Right cardiac atrium (tissue), 5 donors: Measurements from ENCODE around the gene CRADD. TPM values are rescaled to one million over a fixed set of nuclear protein-coding genes. Genes with fewer than 3 reads are reported as not detected.

Experiments
- ATAC-seq, 2 donors: fragments of 200-7000 bp; cut with Tn5 transposase; one replicate each; pipeline versions ENCODE4 v1.8.0 to v1.9.1; 2020; ENCODE audit warnings: moderate library complexity in 2 of 2, mild to moderate bottlenecking in 1 of 2
- DNase-seq, 3 donors: peaks; one replicate each; pipeline ENCODE4 v3.0.0-alpha.2; 2020
- H3K27ac ChIP-seq: one replicate; pipeline ENCODE4 v1.5.1; 2013; ENCODE audit warnings: mild to moderate bottlenecking, low read length, control low read depth, moderate library complexity
- H3K27me3 ChIP-seq: one replicate; pipeline ENCODE4 v1.6.1; 2013; ENCODE audit not compliant: control insufficient read depth, insufficient read depth
- H3K4me1 ChIP-seq: one replicate; pipeline ENCODE4 v1.6.1; 2013; ENCODE audit warnings: low read length; ENCODE audit not compliant: control insufficient read depth, insufficient read depth
- H3K4me3 ChIP-seq: one replicate; pipeline ENCODE4 v1.5.1; 2013; ENCODE audit warnings: low read length, control low read depth
- H3K9me3 ChIP-seq: one replicate; pipeline ENCODE4 v1.6.1; 2013; ENCODE audit warnings: low read length; ENCODE audit not compliant: control insufficient read depth
- WGBS: extraction: QIAGEN DNeasy Blood & Tissue Kit; methylation state at CpG from one replicate; pipeline ENCODE4 v1.1.7; 2013; 5-methylcytosine and 5-hydroxymethylcytosine counted together
- intact Hi-C, 4 donors: fragments of 100-400 bp; cut with DNase I; formaldehyde crosslinking; loops; one replicate each; pipeline versions ENCODE4 v1.11.0 to v1.14.0; 2022 to 2023
- polyA plus RNA-seq: library from polyadenylated mRNA; stranded (reverse); fragments of 200-250 nt; gene quantifications from one replicate; pipeline ENCODE4 v1.2.3, GENCODE V29; 2013
- total RNA-seq, 4 donors: library from RNA; stranded (reverse); fragmentation: NEBNext Ultra II Directional; extraction: Animal tissue kit (Norgen Biotek cat#: 25700); gene quantifications; one replicate each; pipeline ENCODE4 v1.2.1, GENCODE V29; 2021
- donor health status: healthy with polysubstance abuse.
- donor health status: DM: no; HTN: yes; CAD: no.
- donor health status: DM: no; HTN: no; CAD: no.
- donor health status: DM: no; HTN: yes; CAD: no; lungs with severe emphysema.
- donor health status: DM: yes; HTN: yes; CAD: no.

The CRADD gene
- total and polyA plus RNA-seq, 5 donors: 29.1 to 45.7 (median 37.8) TPM

DNA sequence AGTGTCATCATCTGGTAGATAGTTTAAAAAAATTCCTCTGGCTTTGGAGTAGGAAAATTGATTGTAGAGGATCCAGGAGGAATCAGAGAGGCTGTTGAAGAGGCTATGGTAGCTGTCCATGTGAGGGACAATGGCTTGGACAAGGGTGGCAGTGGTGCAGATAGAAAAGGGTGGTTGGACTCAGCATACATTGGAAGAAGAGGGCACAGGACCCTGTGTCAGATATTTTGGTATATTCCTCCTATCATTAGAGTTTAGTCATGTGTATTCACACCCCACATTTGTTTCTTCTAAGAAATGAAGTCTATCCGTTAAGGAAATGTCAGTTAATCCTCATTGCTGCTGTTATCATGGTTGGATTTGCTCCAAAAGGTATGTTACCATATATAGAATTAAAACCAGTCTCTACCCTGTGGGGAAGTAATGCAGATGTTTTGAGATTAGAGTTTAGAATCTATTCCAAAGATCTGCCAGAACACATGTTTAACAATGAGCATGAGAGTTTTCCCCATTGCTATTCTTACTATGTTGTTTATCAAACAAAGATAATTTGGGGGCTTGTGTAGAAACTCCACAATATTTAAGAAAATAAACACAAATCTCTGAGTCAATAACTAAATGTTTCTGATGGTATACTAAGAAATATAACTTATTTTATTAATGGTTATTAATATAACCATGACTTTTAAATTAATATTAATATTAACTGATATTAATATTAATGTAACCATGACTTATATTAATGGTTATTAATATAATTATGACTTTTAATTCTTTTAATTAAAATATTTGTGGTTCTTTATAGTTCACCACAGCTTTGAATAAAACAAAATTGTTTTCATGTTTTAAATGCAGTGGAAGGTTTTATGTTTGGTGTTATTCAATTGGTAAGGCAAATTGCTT, 80.9 kb downstream of the CRADD start:
- Histone ChIP-seq H3K4me3 (no peak overlapping the region), H3K4me1 (peaks cover 12% of the 10 kb centered on the region), H3K27me3 (no peaks in the 10 kb centered on the region), H3K9me3 (no peaks in the 10 kb centered on the region), H3K27ac (no peak overlapping the region)
- intact Hi-C loops: loop anchor here in 1 of 4 donors (10.0 kb wide), 1 partner anchor 217 kb away; no protein-coding TSS in a partner anchor
- ATAC-seq (no peak), DNase-seq (no peak)
- 46% methylated on average over 1 of the region's 1 CpG for WGBS

DNA sequence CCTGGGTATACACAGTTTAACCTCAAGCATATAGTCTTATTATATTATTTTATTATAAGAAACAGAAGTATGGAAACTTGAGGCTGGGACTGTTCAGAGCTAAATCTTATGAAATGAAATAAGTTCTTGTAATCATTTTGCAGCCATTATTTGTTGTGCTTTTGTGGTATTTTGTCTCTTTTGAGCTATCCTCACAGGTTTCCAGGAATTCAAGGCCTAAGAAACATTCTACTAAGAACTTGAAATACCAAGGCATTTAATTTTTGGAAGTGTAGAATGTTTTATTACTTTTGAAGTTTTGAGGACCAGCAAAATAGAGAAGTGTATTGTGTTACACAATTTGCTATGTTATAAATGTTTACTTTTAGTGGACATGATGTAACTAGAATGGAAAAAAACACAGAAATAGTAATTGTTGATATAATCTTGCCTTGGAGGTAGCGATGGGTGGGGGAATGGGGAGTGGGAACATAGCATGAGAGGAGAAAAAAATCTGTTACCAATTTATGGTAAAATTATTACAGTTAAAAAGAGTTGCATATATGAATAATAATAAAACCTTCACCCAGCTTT, 81.7 kb downstream of the CRADD start:
- H3K27ac ChIP-seq: no peak overlapping the region
- no peak for ATAC-seq
- H3K27me3 ChIP-seq: no peaks in the 10 kb centered on the region
- 77% methylated on average over 1 of the region's 1 CpG for WGBS
- H3K4me3 ChIP-seq: no peak overlapping the region
- peaks cover 12% of the 10 kb centered on the region for H3K4me1 ChIP-seq
- H3K9me3 ChIP-seq: no peaks in the 10 kb centered on the region
- DNase-seq: no peak
- intact Hi-C loops: loop anchor here in 1 of 4 donors (10.0 kb wide), 1 partner anchor 216 kb away; no protein-coding TSS in a partner anchor

DNA sequence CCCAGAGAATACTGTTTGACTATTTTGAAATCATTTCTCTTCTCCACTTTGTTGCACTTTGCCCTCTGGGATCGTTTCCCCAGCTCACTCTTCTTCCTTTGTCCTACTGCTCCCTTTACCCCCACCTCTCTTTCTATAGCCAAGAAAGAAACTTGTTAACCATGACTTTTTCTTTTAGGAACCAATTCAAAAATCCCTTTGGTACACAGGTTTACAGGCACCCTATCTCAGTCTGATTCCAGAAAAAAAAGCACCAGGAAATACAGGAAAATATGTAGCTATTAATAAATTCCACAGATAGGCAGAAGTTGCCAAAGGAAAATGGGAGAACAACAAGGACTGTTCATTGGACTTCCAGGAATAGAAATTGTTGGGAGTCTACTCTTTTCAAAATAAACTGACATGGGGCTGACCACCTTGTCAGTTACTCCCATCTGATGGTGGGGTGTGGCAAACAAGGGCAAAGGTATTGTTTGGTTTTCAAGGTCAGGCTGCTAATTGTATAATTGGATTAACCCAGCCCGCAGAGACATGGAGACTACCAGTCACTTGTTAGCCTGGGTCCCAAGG, 82.4 kb downstream of the CRADD start:
- ATAC-seq (no peak), DNase-seq (no peak)
- WGBS: 55% methylated on average over 2 of the region's 2 CpGs
- Histone ChIP-seq H3K9me3 (no peaks in the 10 kb centered on the region), H3K27me3 (no peaks in the 10 kb centered on the region), H3K4me1 (peaks cover 14% of the 10 kb centered on the region), H3K4me3 (no peak overlapping the region), H3K27ac (no peak overlapping the region)
- intact Hi-C loops: loop anchor here in 3 of 4 donors (5.0 to 10.0 kb wide), 4 partner anchors 125 to 345 kb away; no protein-coding TSS in a partner anchor

DNA sequence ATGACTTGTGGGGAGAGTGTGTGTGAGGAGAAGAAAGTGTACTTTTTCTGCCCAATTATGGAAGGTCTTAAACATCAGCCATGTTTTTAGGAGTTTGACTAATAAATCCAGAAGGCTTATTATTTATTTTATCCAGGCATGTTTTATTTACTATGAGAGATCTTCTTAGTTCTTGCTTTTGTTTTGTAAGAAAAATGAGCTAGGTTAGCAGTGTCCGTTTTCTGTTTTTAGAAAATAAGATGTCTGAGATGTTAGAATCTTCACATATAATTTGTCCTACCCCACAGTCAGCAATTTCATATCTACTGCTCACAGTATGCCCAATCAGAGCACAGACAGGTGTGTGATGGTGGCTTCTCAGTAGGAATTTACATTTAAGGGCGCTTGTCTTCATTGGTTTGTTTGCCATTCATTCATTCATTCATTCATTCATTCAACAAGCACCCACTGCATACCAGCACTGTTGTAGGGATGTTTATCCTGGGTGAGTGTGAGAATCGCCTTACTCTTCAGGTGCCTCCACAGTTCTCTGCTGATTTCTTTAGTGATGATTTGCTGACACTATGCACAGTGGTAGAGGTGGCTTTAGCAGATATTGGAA, 83.2 kb downstream of the CRADD start:
- ATAC-seq (no peak), DNase-seq (no peak)
- H3K27me3 ChIP-seq: no peaks in the 10 kb centered on the region
- WGBS: 98% methylated on average over 3 of the region's 3 CpGs
- peaks cover 14% of the 10 kb centered on the region for H3K4me1 ChIP-seq
- no peaks in the 10 kb centered on the region for H3K9me3 ChIP-seq
- no peak overlapping the region for H3K27ac ChIP-seq
- no peak overlapping the region for H3K4me3 ChIP-seq
- intact Hi-C loops: loop anchor here in 2 of 4 donors (5.0 to 10.0 kb wide), 3 partner anchors 124 to 344 kb away; no protein-coding TSS in a partner anchor

DNA sequence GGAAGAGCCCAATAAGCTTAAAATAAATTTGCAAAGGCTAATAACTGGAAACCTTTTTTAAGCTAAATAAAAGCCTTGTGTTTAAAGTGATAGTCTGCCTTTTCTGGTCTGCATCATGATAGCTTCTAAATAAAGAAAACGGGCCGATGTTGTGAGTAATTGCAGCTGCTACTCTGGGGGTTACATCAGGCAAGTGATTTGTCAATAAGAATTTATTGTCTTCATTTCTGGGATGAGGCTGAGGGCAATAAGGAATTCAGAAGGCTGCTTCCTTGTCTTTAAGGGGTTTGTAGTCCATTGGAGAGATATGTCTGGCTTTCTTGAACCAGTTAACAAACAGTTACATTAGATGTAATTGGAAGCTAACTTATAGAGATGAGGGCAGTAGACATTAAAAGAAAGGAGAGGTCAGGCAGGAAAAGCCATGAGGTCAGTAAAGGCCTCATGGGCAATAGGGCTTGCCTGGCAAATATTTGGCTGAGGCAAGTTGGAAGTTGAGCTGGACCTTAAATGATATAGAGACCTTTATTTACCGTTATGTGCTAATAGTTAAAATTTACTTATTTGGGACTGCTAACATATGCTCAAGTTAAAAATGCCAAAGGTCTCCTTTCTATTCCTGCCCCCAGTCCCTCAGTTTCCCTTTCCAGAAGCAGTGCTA, 85.0 kb downstream of the CRADD start:
- no peak for ATAC-seq
- Histone ChIP-seq H3K27ac (no peak overlapping the region), H3K4me1 (peaks cover 14% of the 10 kb centered on the region), H3K27me3 (no peaks in the 10 kb centered on the region), H3K4me3 (no peak overlapping the region), H3K9me3 (no peaks in the 10 kb centered on the region)
- intact Hi-C loops: loop anchor here in 2 of 4 donors (5.0 to 10.0 kb wide), 3 partner anchors 123 to 343 kb away; no protein-coding TSS in a partner anchor
- no peak for DNase-seq
- 55% methylated on average over 3 of the region's 3 CpGs for WGBS

DNA sequence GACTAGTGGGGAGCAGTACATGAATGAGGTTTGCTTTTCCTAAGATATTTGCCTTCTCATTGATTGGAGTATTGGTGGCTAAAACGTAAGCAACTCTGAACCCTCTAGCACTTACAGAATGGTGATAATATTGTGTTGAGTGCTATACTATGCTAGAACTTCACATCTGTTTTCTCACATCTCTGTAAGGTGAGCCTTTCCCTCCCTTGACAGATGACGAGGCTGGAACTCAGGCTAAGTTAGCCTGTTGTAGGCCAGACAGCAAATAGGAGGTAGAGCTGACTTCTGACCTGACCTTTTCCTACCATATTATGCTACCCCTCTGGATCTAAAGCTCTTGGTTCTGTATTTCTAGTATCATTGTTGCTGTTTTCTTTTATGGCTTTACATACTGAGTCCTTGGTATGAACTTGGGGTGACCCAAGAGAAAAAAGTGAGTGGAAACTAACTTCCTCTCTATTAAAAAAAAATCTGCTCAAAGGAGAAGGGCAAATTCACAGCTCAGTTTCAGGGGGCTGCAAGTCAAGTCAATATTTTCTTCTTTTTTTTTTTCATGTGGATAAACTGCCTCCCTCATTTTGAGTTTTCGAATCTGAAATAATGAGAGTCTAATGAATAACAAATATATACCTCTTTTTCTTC, 85.9 kb downstream of the CRADD start:
- Histone ChIP-seq H3K4me3 (no peak overlapping the region), H3K4me1 (peaks cover 12% of the 10 kb centered on the region), H3K9me3 (no peaks in the 10 kb centered on the region), H3K27ac (no peak overlapping the region), H3K27me3 (no peaks in the 10 kb centered on the region)
- ATAC-seq (no peak), DNase-seq (no peak)
- 80% methylated on average over 3 of the region's 3 CpGs for WGBS
- intact Hi-C loops: loop anchor here in 2 of 4 donors (5.0 to 10.0 kb wide), 3 partner anchors 122 to 342 kb away; no protein-coding TSS in a partner anchor

DNA sequence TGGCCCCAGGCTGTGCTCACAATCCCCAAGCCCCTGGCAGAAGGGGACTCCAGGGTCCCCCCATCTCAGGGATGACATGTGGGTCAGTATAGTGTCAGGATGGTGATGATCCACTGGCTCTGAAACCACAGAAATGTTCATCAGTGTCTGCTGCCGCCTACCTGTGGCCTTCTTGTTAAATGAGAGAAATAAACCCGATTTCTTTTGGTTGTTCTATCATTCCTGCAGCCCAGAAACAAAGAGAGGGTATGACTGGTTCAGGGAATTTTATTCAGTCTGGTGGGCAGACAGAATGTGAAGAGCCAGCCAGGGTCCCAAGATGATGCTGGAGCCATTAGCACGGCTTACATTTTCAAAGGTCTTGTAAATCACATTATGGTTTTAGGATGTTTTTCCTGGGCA, 86.6 kb downstream of the CRADD start:
- Histone ChIP-seq H3K27me3 (no peaks in the 10 kb centered on the region), H3K9me3 (no peaks in the 10 kb centered on the region), H3K4me1 (peaks cover 12% of the 10 kb centered on the region), H3K27ac (no peak overlapping the region), H3K4me3 (no peak overlapping the region)
- 83% methylated on average over 3 of the region's 3 CpGs for WGBS
- intact Hi-C loops: loop anchor here in 2 of 4 donors (5.0 to 10.0 kb wide), 3 partner anchors 121 to 341 kb away; no protein-coding TSS in a partner anchor
- no peak for ATAC-seq
- DNase-seq: no peak

DNA sequence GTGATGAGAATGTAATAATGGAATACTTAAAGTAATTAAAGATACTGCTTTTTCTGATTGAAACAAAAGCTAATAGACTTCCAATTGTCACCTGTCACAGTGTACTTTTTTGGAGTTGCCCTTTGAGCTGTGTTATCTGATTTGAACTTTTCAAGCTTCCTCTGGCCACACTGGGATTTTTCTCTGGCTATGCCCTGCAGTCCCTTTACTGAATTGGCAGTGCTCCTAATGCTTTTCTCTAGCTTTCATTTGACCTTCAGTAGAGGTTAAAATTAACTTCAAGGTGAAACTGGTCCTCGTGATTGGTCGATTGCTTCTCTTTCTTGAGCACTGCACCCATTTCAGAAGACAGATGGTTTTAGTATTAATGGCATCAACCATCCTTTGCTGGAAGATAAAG, 89.2 kb downstream of the CRADD start:
- H3K27ac ChIP-seq: no peak overlapping the region
- no peaks in the 10 kb centered on the region for H3K9me3 ChIP-seq
- H3K4me3 ChIP-seq: no peak overlapping the region
- H3K27me3 ChIP-seq: no peaks in the 10 kb centered on the region
- peak in 1 of 2 donors; percentile 28 for ATAC-seq
- 66% methylated on average over 2 of the region's 2 CpGs for WGBS
- intact Hi-C loops: loop anchor here in 2 of 4 donors (5.0 to 10.0 kb wide), 5 partner anchors 46 to 338 kb away; no protein-coding TSS in a partner anchor
- peaks cover 11% of the 10 kb centered on the region for H3K4me1 ChIP-seq
- DNase-seq: no peak

DNA sequence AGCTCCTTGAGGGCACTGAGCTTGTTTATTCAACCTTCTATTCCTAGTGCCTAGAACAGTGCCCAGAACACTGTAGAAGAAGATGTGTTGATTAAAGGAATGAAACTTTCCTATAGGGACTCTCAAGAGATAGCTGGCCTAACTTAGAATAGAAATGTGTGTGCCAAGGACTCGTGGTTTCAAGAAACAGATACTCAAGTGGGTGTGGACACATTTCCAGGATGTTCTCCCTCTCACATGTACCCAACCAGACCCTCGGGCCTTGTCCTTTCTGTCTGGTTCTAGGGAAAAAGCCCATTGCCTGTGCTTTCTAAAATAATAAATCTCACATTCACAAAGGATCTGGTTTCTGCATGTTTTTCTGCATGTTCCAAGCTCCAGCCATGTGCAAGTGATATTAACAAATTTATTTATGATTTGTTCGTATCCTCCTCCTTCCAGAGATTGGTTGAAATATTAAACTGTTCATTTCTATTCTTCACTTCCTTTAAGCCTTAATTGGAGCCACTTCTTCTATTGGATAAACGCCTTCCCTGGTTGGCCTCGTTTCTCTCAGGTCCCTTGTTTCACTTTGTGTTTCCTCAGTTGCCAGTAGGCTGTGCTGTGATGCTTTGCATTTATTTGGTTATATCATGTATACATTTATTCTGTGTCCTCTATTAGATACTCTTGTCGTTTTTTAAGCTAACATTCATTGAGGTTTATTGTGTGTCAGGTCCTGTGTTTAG, 89.8 kb downstream of the CRADD start:
- H3K27me3 ChIP-seq: no peaks in the 10 kb centered on the region
- peaks cover 11% of the 10 kb centered on the region for H3K4me1 ChIP-seq
- H3K4me3 ChIP-seq: no peak overlapping the region
- 8% methylated on average over 6 of the region's 6 CpGs for WGBS
- DNase-seq (no peak), ATAC-seq (peak; percentile 81 to 83)
- peak overlapping the region; percentile 17 for H3K27ac ChIP-seq
- H3K9me3 ChIP-seq: no peaks in the 10 kb centered on the region
- intact Hi-C loops: loop anchor here in 2 of 4 donors (5.0 to 10.0 kb wide), 5 partner anchors 45 to 338 kb away; no protein-coding TSS in a partner anchor
